Amygdala (tissue), 56 donors: ENCODE data around the gene RPP30.
"Not testable (repeated sequence)": the region's sequence is repeated elsewhere in the genome, so short reads cannot be mapped to it uniquely, and the experiment has no call there.

Experiments used
- DNase-seq, 56 donors: peaks; one replicate each; lab custom pipeline; 2025; lab: John Stamatoyannopoulos, UW

Gene RPP30

GRCh38 chr10:90866050-90866598 lies 5.7 kb upstream of the RPP30 start:
- no peak for DNase-seq

DNA sequence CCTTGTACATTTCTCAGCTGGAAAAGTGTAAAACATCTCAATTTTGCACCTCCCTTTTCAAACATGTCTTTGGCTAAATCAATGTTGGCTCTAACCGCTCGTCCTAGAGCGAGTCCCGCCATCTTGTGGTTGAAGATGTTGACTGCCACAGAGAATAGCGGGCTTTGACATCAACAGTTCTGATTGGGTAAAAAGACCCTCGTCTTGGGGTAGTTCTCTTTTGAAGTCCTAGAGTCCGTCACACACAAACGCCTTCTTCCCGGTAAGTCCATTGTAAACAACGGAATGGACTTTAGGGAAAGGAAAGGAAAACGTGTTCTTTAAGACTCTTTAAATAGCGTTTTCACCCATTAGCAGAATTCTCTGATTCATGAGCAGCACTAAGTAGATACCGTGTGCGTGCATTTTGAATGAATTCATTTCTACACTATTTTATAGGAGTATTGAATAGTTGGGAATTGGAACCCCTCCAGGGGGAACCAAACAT lies 452 bp upstream of the RPP30 start:
- peak in 43 of 56 donors; percentile 1 to 68 (median 27) for DNase-seq

- no peak for DNase-seq
Observed at GRCh38 chr10:90872648-90873020, 860 bp downstream of the RPP30 start.

DNA sequence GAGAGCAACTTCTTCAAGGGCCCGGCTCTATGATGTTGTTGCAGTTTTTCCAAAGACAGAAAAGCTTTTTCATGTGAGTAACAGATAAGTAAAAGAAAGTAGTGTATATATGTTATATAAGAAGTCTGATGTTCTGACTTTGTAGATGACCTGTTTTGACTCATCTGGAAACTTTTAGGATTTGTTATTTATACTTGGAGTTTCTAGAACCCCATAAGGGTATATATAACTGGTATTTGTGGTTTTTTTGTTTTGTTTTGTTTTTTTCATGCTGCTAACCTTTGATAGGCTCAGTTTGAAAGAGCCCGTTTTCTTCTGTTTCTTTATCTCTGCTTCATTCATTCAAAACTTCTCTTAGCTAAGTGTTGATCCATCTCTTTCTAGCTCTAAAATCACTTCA lies 7.3 kb downstream of the RPP30 start:
- DNase-seq = no peak

- DNase-seq = not testable (repeated sequence)
Observed at GRCh38 chr10:90880059-90880719, 8.4 kb downstream of the RPP30 start.

GRCh38 chr10:90884431-90884830 lies 12.7 kb downstream of the RPP30 start:
- DNase-seq = no peak

- DNase-seq = no peak
Observed at GRCh38 chr10:90885176-90885575, 13.4 kb downstream of the RPP30 start.

GRCh38 chr10:90887555-90887954 lies 15.8 kb downstream of the RPP30 start:
- DNase-seq = no peak

DNA sequence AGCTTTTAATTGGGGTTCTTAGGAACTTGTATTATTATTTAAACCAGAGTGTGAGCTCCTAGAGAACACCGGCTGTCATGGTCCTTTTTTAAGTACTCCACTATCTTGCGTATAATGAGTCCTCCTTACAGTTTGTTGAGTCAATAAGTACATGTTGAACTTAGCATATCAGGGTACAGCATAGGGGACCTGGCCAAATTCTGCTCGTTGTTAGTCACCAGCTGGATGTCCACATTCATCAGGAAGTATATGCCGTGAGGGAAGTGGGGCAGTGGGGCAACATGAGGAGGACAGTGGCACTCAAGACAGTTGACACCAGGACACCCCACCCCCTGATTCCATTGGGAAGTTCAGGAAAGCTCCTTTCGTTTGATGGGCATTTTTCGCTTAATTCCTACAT lies 16.6 kb downstream of the RPP30 start:
- no peak for DNase-seq

GRCh38 chr10:90889636-90890035 lies 17.9 kb downstream of the RPP30 start:
- no peak for DNase-seq

- DNase-seq = no peak
Observed at GRCh38 chr10:90890347-90890746, 18.6 kb downstream of the RPP30 start.

GRCh38 chr10:90893190-90893589 lies 21.4 kb downstream of the RPP30 start:
- no peak for DNase-seq

GRCh38 chr10:90896916-90897315 lies 25.1 kb downstream of the RPP30 start:
- DNase-seq = not testable (repeated sequence)

DNA sequence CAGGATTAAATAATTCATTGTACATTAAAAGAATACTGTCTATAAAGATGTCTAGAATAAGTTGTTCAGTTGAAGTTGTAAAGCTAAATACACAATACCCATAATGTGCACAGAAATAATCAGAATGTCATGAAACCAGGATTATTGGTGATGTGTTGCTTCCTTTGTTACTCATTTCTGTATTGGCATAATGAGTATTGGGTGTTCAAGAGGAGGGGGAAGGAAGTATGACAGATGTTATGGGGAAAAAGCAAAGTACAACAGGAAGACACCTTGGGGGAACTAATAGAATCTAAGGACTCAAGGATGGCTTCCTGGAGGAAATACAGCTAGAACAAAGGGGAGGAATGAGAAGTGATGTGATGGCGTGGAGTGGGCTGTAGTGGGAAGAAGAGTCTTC lies 34.2 kb downstream of the RPP30 start:
- no peak for DNase-seq

DNA sequence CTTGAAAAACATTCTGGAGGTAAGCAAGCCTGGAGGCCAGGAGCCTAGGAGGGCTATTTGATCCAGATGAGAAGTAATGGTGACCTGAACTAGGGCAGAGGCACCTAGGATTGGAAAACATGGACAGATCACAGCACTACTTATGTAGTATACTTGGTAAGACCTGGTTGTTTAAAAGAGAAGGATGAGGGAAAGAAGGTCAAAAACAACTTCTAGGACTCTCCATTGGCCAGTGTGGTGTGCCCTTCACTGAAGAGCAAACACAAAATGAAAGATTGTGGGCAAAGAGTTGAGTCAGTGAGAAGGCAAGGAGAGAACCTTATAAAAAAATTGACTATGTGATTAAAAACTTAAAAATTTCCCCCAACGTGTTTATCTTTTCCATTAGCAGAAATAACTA lies 34.8 kb downstream of the RPP30 start:
- DNase-seq = no peak

DNA sequence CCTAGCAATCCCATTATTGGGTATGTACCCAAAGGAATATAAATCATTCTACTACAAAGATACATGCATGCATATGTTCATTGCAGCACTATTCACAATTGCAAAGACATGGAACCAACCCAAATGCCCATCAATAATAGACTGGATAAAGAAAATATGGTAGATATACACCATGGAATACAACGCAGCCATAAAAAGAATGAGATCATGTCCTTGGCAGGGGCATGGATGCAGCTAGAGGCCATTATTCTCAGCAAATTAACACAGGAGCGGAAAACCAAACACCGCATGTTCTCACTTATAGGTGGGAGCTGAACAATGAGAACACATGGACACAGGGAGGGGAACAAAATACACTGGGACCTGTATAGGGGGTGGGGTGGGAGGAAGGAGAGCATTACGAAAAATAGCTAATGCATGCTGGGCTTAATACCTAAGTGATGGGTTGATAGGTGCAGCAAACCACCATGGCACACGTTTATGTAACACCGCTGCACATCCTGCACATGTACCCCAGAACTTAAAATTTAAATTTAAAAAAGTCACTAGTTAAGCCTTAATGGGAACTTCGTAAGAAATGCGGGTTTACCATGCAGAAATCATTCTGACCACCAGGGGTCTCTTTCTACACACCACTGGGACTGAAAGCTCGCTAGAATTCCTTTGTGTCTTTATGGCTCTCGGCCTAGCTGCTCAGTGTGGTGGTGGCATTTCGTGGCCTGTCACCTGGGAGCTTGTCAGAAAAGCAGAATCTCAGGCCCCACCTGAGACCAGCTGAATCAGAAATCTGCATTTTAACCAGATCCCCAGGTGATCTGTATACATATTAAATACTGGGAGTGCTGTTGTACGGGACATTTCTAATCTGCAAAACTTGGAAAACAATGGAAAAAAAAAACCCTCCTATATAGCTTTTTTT lies 39.6 kb downstream of the RPP30 start:
- peak in 48 of 56 donors; percentile 2 to 84 (median 30) for DNase-seq

GRCh38 chr10:90912174-90912573 lies 40.4 kb downstream of the RPP30 start:
- no peak for DNase-seq

DNA sequence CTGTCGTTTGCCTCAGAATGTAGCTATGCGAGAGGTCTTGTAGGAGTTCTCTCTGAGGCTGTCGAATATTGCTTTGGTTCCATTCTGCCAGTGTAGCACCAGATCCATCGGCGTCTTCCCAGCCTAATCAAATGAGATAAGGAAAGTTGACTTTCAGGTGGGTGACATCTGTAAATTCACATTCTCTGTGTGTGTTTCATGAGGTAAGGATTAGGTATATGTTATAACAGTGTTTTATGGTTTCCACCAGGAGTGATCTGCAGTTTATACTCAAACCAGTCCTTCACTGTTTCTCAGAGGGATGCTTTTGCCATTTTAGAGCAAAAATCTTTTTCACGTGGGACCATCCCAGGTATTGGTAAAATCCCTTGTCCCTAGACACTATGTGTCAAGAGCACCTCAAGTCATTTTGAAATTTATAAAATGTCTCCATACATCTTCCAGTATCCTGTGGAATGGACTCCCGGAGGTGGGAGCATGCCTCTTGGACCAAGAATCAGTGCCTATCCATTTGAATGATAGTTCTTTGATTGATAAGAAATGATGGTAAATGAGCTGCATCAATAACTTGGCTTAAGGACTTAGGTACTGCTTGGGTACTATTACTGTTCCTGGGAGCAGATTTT lies 41.2 kb downstream of the RPP30 start:
- no peak for DNase-seq

GRCh38 chr10:90913774-90914420 lies 42.1 kb downstream of the RPP30 start:
- DNase-seq = no peak

DNA sequence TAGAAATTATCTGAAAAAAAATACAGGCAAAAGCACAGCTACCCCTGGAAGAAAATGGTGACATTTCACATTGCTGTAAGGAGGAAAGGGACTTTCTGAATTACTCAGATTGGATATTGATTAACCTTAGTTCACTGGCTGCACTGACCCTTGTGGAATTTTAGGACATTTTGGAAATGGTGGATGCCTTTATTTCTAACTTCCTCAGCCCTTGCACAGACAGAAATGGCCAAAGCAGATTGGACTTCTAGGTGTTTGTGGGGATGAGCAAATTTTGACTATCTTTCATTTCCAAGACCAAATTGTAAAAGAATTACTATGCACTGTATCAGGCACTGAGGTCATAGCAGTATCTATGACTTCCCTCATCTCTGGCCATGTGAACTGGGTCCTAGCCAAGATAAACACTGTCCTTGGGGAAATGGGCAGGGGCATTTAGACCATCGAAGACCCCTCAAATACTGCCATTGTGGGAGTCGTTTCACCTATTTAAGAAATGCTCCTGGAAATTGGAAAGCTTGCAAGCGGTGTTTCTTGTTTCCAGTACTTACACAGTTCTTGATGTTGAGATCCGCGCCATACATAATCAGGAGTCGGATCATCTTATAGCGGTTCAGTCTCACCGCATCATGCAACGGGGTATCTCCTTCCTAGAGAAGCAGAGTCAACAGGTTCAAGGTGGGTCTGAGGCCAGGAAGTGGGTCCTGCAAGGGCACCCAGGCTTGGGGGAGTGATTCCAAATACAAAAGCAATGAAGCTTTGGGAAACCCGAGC lies 43.4 kb downstream of the RPP30 start:
- DNase-seq = no peak
